GM18517 (cell line): ENCODE data around the gene LARGE2.
"Not testable (repeated sequence)": the region's sequence is repeated elsewhere in the genome, so short reads cannot be mapped to it uniquely, and the experiment has no call there.

ENCODE experiments used
- ATAC-seq: cut with Tn5 transposase; IDR thresholded peaks from one replicate; pipeline ENCODE4 v1.9.1; 2021; ENCODE audit warnings: mild to moderate bottlenecking, moderate library complexity; ENCODE audit not compliant: unreplicated experiment

LARGE2 gene

GRCh38 chr11:45895553-45896259 lies 26.8 kb upstream of the LARGE2 start:
- ATAC-seq: no peak

- ATAC-seq: no peak
These were observed 26.0 kb upstream of the LARGE2 start for GRCh38 chr11:45896422-45896984.

GRCh38 chr11:45897556-45897955 lies 24.9 kb upstream of the LARGE2 start:
- no peak for ATAC-seq

- ATAC-seq: no peak
These were observed 23.4 kb upstream of the LARGE2 start for GRCh38 chr11:45899086-45899447.

GRCh38 chr11:45899448-45900174 lies 22.8 kb upstream of the LARGE2 start:
- no peak for ATAC-seq

GRCh38 chr11:45900175-45900800 lies 22.2 kb upstream of the LARGE2 start:
- not testable (repeated sequence) for ATAC-seq

GRCh38 chr11:45900916-45901617 lies 21.4 kb upstream of the LARGE2 start:
- ATAC-seq: no peak

GRCh38 chr11:45901626-45902025 lies 20.8 kb upstream of the LARGE2 start:
- ATAC-seq: no peak

- no peak for ATAC-seq
These were observed 19.7 kb upstream of the LARGE2 start for GRCh38 chr11:45902452-45903380.

- ATAC-seq: no peak
These were observed 18.0 kb upstream of the LARGE2 start for GRCh38 chr11:45904309-45904915.

GRCh38 chr11:45905095-45905494 lies 17.4 kb upstream of the LARGE2 start:
- ATAC-seq: no peak

- not testable (repeated sequence) for ATAC-seq
These were observed 16.9 kb upstream of the LARGE2 start for GRCh38 chr11:45905576-45905975.

- ATAC-seq: no peak
These were observed 16.3 kb upstream of the LARGE2 start for GRCh38 chr11:45906096-45906682.

- ATAC-seq: no peak
These were observed 15.4 kb upstream of the LARGE2 start, which contains the start of gene FREY1 for GRCh38 chr11:45906965-45907611. FREY1 (minus strand) TSS chr11:45907271; CDS start chr11:45907245, 26 bp downstream.

GRCh38 chr11:45907911-45908370 lies 14.5 kb upstream of the LARGE2 start:
- no peak for ATAC-seq

- no peak for ATAC-seq
These were observed 12.6 kb upstream of the LARGE2 start for GRCh38 chr11:45909594-45910475.

GRCh38 chr11:45910623-45911022 lies 11.8 kb upstream of the LARGE2 start:
- ATAC-seq: no peak
